Measurements from ENCODE around the gene MIPEP.

GRCh38 chr13:23934520-23934919, 45.3 kb upstream of the MIPEP start:
- TF ChIP-seq EZH2 (IDR thresholded peaks at IDR 0.05; ENCODE audit: low read length) (no peak), CTCF (optimal IDR thresholded peaks at IDR 0.05 in 1 of 3, IDR thresholded peaks at IDR 0.05 in 1 of 3, conservative IDR thresholded peaks at IDR 0.05 in 1 of 3; ENCODE audit: extremely low read depth in 1 of 3, insufficient read depth in 2 of 3, low read length in 3 of 3) (no peak)
